GM10266 (cell line): ENCODE measurements around the gene ERN2.
"Not testable (repeated sequence)": the region's sequence is repeated elsewhere in the genome, so short reads cannot be mapped to it uniquely, and the experiment has no call there.

Experiments used
- DNase-seq: peaks from one replicate; pipeline ENCODE4 v3.0.0; 2012; ENCODE audit errors: extremely low spot score
- TF ChIP-seq, protein P1 (sequence below): IDR thresholded peaks from 2 replicates; pipeline ENCODE4 v1.5.1; 2012; ENCODE audit warnings: mild to moderate bottlenecking, low read depth; ENCODE audit not compliant: control insufficient read depth, insufficient read depth; ENCODE audit errors: missing control alignments

Gene ERN2

DNA sequence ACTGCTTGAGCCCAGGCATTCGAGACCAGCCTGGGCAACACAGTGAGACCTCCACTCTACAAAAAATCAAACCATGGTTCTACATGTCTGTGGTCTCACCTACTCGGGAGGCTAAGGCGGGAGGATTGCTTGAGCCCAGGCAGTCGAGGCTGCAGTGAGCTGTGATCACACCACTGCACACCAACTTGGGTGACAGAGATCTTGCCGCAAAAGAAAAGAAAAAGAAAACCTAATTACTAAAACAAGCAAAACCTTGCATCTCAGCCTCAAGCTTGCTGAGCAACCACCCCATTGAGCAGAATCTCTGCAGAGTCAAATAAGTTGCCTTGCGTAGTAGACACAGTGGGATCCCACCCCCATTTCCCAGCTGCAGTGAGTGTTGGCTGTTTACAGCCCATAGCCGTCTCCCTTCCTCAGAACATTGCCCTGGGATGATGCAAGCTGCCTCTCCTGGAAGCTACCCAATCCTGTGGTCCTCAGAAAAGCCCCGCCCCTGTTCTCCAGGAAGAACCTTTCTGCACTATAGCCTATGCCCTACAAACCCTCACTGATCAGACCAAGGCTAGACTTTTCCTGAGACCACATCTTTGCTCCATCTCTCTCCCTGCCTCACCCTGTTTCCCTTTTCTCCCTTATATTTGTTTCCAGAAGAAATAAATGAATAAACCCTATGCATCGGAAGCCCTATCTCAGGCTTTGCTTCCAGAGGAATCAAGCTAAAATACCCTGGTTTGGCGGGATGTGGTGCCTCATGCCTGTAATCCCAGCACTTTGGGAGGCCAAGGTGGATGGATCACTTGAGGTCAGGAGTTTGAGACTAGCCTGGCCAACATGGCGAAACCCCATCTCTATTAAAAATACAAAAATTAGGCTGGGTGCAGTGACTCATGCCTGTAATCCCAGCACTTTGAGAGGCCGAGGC lies 16.7 kb upstream of the ERN2 start:
- TF ChIP-seq, protein P1, sequence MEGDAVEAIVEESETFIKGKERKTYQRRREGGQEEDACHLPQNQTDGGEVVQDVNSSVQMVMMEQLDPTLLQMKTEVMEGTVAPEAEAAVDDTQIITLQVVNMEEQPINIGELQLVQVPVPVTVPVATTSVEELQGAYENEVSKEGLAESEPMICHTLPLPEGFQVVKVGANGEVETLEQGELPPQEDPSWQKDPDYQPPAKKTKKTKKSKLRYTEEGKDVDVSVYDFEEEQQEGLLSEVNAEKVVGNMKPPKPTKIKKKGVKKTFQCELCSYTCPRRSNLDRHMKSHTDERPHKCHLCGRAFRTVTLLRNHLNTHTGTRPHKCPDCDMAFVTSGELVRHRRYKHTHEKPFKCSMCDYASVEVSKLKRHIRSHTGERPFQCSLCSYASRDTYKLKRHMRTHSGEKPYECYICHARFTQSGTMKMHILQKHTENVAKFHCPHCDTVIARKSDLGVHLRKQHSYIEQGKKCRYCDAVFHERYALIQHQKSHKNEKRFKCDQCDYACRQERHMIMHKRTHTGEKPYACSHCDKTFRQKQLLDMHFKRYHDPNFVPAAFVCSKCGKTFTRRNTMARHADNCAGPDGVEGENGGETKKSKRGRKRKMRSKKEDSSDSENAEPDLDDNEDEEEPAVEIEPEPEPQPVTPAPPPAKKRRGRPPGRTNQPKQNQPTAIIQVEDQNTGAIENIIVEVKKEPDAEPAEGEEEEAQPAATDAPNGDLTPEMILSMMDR, result no peak
- no peak for DNase-seq

GRCh38 chr16:23728112-23728477 lies 15.1 kb upstream of the ERN2 start:
- TF ChIP-seq, protein P1, result peak; percentile 27
- no peak for DNase-seq

DNA sequence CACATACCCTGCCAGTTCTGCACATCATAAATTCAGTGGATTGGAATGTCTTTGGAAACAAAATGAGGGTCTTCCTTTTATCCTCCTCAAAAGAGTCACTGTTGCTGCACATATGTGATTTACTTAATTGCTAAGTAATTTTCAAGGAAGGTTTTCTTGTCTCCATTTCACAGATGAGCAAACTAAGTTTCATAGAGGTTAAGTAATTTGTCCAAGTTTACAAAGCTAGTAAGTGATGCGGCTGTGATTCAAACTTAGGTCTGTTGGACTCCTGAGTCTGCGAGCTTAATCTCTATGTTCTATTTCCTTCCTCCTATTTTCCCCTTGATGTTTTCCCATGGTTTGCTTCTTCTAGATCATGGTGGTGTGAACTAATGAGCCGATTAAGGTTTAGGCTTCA lies 13.7 kb upstream of the ERN2 start:
- no peak for DNase-seq
- TF ChIP-seq, protein P1, result no peak

- DNase-seq, result no peak
- TF ChIP-seq, protein P1, result no peak
Observed at GRCh38 chr16:23724785-23725131, 11.7 kb upstream of the ERN2 start.

DNA sequence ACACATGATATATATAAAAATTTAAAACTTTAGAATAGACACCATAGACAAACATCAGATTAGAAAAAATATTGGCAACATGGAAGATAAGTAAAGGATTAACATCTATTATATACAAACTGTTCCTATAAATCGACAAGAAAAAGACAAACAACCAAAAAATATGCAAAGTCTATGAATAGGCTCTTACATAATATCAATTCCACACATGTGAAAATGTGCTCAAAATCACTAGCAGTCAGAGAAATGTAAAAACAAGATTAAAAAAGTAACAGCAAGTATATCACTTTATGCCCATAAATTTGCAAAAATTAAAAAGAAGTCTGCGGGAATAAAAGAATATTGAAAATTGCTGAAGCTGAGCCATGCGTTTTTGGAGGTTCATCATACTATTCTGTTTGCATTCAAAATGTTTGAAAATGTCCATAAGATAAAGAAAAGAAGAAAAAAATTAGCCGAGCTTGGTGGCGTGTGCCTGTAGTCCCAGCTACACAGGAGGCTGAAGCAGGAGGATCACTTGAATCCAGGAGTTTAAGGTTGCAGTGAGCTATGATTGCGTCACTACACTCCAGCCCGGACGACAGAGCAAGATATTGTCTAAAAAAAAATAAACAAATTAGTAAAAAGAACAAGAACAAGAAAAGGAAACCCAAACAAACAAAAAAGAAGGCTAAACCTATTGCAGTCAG lies 11.2 kb upstream of the ERN2 start:
- DNase-seq, result no peak
- TF ChIP-seq, protein P1, result no peak

- DNase-seq, result not testable (repeated sequence)
Observed at GRCh38 chr16:23722613-23723240, 9.7 kb upstream of the ERN2 start.

GRCh38 chr16:23716484-23716883 lies 3.5 kb upstream of the ERN2 start:
- TF ChIP-seq, protein P1, result no peak
- DNase-seq, result no peak
